Kidney glomerular epithelial cell (primary cell): ENCODE measurements around the gene SLC25A2.
"Not testable (repeated sequence)": the region's sequence is repeated elsewhere in the genome, so short reads cannot be mapped to it uniquely, and the experiment has no call there.

Experiments
- DNase-seq: peaks from one replicate; lab custom pipeline; 2025; lab: John Stamatoyannopoulos, UW

The SLC25A2 gene

DNA sequence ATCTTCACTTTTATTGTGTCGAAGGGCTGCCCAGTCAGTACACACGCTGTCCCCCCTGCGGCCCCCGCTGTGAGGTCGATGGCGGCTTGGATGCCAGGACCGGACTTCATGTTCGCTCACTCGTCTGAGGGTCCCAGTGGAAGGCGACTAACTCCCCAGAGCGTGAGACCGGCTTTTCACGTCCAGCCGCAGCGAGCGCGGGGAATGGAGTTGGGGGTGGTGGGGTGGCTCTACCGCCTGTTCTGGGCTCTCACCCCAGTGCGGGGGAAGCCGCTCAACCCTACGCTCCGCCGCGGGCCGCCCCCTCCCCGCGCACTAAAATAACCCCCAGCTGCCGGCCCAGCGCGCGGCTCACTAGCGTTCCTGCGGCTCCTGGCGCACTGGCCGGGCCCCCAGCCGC, at the start of gene SLC25A2:
Gene SLC25A2 (minus strand): TSS at position 294 of the 400 bp plus-strand sequence. CDS start 184 bp downstream, at position 110.
- DNase-seq = no peak

DNA sequence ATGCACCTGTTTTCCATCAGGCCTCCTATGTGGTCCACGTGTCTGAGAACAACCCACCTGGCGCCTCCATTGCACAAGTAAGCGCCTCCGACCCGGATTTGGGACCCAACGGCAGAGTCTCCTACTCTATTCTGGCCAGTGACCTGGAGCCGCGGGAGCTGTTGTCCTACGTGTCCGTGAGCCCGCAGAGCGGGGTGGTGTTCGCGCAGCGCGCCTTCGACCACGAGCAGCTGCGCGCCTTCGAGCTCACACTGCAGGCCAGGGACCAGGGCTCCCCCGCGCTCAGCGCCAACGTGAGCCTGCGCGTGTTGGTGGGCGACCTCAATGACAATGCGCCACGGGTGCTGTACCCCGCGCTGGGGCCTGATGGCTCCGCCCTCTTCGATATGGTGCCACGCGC, 47.7 kb upstream of the SLC25A2 start:
- DNase-seq = no peak

DNA sequence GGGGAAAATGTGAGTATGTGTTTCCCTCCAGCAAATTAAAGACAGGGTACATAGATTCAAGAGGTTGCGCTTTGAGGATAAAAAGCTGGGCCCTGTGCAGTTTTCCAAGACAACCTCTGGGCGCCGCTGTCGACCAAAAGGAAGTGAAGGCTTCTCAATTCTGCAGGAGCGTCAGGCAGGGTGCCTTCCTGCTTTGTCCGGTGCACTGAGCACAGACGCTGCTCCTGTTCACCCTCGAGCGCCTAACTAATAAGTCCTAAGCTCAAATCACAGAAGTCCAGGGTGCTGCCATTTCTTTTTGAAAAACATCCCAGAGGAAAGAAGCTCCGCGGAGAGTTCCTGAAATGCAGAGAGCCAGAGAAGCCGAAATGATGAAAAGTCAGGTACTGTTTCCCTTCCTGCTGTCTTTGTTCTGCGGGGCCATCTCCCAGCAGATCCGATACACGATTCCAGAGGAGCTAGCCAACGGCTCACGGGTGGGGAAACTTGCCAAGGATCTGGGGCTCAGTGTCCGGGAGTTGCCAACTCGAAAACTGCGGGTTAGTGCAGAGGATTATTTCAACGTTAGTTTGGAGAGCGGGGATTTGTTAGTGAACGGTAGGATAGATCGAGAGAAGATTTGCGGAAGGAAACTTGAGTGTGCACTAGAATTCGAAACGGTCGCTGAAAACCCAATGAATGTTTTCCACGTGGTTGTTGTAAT, 46.2 kb upstream of the SLC25A2 start, which contains the start of gene PCDHGB1:
Gene PCDHGB1 (plus strand): TSS at position 183 of the 703 bp plus-strand sequence. CDS start 162 bp downstream, at position 345.
- DNase-seq = no peak

DNA sequence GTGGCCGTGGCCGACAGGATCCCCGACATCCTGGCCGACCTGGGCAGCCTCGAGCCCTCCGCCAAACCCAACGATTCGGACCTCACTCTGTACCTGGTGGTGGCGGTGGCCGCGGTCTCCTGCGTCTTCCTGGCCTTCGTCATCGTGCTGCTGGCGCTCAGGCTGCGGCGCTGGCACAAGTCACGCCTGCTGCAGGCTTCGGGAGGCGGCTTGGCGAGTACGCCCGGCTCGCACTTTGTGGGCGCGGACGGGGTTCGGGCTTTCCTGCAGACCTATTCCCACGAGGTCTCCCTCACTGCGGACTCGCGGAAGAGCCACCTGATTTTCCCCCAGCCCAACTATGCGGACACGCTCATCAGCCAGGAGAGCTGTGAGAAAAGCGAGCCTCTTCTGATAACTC, 42.2 kb upstream of the SLC25A2 start:
- not testable (repeated sequence) for DNase-seq

DNA sequence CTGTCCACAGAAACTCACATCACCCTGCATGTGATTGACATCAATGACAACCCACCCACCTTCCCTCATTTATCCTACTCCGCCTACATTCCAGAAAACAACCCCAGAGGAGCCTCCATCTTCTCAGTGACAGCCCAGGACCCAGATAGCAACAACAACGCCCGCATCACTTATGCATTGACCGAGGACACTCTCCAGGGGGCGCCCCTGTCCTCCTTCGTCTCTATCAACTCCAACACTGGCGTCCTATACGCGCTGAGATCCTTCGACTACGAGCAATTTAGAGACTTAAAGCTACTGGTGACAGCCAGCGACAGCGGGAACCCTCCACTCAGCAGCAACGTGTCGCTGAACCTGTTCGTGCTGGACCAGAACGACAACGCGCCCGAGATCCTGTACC, 41.5 kb upstream of the SLC25A2 start:
- DNase-seq = no peak

DNA sequence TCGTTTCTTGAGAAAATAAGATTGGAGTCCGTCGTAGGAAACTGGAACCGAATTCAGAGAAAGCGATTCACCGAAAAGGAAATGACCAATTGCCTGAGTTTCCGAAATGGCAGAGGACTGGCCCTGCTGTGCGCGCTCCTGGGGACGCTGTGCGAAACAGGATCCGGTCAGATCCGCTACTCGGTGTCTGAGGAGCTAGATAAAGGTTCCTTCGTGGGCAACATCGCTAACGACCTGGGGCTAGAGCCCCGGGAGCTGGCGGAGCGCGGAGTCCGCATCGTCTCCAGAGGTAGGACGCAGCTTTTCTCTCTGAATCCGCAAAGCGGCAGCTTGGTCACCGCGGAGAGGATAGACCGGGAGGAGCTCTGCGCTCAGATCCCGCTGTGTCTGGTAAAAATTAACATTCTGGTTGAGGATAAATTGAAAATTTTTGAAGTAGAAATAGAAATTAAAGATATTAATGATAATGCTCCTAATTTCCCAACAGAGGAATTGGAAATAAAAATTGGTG, 40.2 kb upstream of the SLC25A2 start:
- no peak for DNase-seq

DNA sequence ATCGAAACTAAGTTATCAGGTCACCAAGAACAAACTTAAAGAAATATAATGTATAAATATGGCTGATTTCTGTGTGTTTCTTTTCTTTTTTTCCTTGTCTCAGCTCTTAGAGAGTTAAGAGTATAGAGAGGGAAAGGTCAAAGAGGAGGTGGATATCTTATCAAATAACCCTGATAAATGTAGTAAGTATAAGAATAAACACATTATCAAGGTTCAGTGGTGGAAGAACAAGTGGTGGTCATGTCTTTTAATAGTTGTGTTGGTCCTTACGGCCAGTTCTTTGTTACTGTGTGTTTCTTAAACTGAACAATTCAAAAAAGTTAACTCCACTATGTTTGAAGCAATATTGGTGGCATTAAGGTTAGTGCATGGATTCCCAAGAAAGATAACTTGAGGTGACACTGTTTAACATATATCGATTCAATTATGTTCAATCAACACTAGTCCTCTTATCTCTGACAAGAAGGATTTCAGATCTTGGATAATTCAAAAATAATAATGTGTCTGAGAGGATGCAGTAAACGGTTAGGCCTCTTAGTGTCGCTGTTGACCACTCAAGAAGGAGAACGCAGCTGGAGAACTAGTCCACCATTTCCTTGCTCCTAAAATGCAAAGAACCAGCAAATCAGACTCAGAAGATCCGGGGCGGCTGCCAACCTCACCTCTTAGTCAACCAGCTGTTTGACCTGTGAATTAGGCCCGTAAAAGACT, 39.5 kb upstream of the SLC25A2 start, which contains the start of gene PCDHGA3:
Gene PCDHGA3 (plus strand): TSS at position 588 of the 711 bp plus-strand sequence. CDS start 205 bp downstream, outside the sequence.
- no peak for DNase-seq

DNA sequence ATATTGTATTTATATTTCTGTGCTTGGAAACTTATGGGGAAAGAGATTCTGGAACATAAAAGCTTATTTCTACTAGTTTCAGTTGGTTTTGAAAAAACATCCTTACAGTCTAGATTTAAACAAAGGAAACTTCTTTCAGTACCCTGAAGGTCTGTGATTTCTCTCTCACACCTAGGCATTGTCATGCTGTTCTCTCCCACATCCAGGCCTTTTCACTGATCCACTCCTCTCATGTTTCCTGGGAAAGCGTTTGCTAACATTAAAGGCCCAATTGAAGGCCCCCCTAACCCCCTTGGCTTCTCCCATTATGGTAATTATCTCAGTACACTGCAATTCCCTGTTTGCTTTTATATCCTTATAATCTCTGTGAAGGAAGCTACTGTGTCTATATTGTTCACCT, 38.9 kb upstream of the SLC25A2 start:
- DNase-seq = no peak

DNA sequence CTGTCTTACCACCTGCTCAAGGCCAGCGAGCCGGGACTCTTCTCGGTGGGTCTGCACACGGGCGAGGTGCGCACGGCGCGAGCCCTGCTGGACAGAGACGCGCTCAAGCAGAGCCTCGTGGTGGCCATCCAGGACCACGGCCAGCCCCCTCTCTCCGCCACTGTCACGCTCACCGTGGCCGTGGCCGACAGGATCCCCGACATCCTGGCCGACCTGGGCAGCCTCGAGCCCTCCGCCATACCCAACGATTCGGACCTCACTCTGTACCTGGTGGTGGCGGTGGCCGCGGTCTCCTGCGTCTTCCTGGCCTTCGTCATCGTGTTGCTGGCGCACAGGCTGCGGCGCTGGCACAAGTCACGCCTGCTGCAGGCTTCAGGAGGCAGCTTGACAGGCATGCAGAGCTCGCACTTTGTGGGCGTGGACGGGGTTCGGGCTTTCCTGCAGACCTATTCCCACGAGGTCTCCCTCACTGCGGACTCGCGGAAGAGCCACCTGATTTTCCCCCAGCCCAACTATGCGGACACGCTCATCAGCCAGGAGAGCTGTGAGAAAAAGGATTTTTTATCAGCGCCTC, 37.0 kb upstream of the SLC25A2 start:
- DNase-seq = not testable (repeated sequence)

DNA sequence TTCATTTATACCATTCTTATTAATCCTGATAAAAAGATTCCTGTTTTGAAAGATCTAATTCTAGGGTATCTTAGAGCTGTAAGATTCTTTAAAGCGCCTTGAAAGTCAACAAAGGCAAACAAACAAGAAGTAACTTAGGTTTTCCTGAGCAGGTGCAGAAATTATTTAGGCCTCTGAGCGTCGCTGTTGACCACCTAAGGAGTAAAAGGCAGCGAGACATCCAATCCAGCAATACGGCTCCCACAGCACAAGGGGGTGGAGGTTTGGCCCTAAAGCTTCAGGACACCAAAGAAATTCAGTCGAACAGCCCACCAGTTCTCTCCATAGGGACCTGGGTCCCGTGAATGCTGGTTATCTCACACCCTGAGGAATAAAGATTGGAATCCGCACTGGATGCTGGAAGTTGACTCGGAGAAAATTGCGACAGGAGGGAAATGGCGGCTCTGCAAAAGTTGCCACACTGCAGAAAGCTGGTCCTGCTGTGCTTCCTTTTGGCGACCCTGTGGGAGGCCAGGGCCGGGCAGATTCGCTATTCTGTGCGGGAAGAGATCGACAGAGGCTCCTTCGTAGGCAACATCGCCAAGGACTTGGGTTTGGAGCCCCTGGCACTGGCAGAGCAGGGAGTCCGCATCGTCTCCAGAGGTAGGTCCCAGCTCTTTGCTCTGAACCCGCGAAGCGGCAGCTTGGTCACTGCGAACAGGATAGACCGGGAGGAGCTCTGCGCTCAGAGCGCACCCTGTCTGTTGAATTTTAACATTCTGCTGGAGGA, 34.9 kb upstream of the SLC25A2 start, which contains the start of gene PCDHGA2:
Gene PCDHGA2 (plus strand): TSS at position 223 of the 769 bp plus-strand sequence.
- peak; percentile 4 for DNase-seq

DNA sequence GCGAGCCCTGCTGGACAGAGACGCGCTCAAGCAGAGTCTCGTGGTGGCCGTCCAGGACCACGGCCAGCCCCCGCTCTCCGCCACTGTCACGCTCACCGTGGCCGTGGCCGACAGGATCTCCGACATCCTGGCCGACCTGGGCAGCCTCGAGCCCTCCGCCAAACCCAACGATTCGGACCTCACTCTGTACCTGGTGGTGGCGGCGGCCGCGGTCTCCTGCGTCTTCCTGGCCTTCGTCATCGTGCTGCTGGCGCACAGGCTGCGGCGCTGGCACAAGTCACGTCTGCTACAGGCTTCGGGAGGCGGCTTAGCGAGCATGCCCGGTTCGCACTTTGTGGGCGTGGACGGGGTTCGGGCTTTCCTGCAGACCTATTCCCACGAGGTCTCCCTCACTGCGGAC, 28.7 kb upstream of the SLC25A2 start:
- not testable (repeated sequence) for DNase-seq

DNA sequence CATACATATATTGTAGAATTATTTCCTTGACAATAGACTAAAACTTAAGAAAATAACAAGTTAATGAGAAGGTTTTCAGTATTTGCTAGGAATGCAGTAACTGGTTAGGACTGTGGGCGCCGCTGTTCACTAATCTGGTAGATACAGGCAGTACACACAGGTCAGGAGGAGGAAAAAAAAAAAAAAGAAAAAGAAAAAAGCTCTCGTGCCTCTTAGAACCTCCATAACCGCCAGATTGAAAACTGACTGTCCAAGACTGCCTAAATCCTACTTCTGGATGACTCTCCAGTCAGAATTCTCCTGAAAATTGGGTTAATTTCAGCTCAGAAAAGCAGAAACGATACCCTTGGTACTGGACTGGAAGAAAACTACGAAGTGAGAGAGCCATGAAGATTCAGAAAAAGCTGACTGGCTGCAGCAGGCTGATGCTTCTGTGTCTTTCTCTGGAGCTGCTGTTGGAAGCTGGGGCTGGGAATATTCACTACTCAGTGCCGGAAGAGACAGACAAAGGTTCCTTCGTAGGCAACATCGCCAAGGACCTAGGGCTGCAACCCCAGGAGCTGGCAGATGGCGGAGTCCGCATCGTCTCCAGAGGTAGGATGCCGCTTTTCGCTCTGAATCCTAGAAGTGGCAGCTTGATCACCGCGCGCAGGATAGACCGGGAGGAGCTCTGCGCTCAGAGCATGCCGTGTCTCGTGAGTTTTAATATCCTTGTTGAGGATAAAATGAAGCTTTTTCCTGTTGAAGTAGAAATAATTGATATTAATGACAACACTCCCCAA, 26.6 kb upstream of the SLC25A2 start, which contains the start of gene PCDHGA1:
Gene PCDHGA1 (plus strand): TSS at position 216 of the 782 bp plus-strand sequence.
- DNase-seq = peak; percentile 14

DNA sequence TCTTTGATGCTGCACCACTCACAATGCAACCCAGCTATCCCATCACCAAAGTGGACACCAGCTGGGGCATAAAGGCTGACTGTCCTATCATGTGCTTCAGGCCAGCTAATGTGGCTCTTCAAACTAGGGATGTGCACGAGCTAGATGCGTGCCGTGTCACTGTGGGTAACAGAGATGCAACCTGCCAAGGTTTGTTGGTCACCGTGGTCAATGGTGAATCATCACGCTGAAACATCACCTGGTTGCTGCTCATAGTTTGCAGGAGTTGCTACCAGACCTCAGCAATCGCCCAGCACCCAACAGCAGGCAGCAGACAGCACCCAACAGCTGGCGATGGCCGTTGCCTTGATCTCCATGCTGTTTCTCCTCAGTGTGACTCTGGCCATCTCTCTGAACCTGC, 24.4 kb upstream of the SLC25A2 start:
- DNase-seq = no peak

DNA sequence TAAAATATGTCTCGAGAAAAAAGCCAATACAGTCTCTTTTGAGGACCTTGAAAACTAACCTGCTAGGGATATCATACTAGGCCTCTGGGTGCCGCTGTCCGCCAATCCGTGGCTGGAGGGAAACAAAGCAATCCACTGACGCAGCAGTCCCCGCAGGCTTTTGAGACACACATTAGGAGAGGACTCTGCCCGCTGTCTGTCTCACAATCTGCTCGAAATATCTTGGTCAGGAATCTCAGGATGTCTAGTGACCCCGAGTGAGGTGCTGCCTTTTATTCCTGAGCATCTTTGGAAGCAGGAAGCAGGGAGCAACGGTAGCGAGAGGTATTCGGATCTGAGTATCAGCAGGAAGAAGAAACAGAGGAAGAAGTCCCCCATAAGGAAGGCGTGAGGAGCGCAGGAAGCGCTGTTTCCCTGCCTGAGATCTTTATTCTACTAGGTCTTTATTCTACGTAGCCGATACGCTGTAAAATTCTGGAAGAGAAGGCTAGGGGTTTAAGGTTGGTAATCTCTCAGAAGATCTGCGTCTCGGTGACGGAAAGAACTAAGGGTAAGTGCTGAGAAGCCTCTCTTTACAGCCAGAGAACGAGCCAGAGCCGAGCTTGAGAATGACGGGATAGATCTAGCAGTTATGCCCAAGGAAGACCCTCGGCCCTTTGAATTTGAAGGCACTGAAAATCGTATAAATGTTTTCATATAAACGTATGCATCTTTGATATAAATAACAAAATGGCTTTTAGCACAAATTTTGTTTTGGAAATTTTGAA, 22.4 kb upstream of the SLC25A2 start:
- DNase-seq = peak; percentile 55

DNA sequence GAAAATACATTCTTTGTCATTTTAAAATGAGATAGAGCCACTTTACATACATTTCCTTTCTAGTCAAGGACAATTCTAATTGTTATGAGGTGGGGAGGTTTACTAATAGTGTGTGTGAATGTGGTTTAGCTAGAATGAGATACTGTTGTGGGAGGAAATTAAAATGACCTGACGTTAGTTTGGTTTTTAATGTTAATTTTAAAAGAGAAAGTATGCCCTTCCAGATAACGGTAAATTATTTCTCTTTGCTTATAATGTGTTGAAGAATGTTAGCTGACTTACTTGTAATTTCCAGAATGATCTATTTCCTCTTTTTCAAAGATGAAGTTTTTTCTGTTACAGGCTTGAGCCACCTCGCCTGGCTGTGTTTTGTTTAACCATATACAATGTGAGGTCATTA, 18.4 kb upstream of the SLC25A2 start:
- no peak for DNase-seq

DNA sequence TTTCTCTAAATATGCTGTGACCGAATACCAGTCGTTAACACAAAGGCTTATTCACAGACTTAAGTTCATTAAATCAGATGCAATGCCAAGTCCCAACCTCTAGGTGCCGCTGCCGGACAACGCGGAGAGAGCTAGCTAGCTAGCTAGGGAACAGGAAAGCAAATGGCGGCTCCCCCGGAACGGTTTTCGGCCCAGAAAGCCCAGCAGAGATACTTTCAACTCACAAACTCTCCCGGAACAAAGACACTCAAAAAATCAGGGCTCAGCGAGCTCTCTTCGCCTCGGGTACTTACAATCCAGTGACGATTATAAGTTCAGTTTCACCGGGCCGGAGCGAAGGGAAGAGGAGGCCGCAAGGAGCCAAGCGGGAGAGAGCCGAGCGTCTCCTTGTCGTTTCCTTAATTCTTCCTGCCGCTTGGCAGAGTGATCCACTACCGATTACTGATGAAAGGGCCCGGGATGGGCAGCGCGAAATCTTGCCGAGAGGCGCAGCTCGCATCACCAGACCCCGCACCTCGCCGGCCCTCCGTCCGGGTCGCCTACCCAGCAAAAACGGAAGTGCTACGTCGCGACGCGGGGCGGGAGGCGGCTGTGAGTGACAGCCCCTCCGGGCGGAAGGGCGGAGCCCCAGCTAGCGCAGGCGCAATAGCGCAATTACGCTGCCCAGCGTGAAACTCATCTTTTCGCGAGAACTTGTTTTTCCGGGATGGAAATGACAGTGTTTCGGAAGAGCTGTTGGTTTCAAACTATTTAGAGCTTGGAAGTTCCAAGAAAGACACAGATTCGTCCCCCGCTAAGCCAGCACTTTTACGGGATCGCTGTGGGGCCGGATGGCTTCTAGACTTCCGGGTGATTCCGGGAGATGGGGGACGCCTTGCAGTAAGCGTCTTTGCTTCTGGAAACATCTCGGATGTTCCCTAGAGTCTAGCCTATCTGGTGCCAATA, 16.6 kb upstream of the SLC25A2 start, which contains the start of gene TAF7:
Gene TAF7 (minus strand): TSS at position 560 of the 945 bp plus-strand sequence. CDS start 740 bp downstream, outside the sequence.
- peak; percentile 89 for DNase-seq

DNA sequence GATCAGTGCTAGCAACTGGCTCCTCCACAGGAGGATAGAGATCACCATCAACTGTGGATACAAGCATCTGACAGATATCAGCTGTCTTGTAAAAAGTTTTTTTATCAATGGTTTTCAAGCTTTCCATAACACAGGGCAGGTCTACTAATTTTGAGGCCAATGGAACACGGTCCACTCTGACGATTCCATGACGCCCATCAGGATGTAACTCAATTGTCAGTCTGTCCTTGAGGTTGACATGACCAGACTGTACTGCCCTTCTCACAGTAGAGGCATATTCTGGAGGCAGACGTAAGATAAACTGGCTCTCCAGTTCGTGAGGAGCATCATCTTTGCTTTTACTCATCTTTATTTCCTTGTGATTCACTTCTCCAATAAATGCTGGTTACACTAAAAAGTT, 15.8 kb upstream of the SLC25A2 start:
- DNase-seq = no peak

DNA sequence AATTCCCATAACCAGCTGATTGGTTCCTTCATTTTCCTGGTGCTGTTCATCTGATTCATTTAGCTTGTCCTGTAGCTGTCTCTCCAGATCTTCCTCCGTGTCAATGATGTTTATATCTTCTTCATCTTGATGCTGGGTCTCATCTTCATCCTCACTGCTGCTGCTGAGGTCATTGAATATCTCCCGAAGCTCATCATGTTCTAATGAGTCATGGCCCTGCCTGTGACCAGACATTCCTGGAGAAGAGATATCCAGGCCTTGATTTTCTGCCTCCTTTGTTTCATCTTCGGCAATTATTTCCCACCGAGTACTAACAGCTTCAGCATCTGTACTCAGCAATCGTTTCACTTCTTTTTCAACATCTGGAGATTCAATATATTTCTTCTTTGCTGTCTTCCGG, 15.4 kb upstream of the SLC25A2 start:
- no peak for DNase-seq

DNA sequence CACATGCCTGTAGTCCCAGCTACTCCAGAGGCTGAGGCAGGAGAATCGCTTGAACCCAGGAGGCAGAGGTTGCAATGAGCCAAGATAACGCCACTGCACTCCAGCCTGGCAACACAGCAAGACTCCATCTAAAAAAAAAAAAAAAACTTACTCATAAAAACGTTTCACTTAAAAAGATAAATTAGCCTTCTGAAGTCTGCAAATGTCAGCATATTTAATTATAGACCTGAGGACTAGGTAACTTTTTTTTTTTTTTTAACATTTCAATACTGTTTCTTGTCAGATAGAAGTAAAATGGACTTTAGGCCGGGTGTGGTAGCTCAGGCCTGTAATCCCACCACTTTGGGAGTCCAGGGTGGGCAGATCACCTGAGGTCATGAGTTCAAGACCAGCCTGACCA, 13.1 kb upstream of the SLC25A2 start:
- not testable (repeated sequence) for DNase-seq
